Tibial nerve (tissue), 4 donors: ENCODE results near the gene GLRA1. TPM values are rescaled to one million over a fixed set of nuclear protein-coding genes. Genes with fewer than 3 reads are reported as not detected.

ENCODE experiments used
- DNase-seq, 2 donors: peaks; one replicate each; pipeline ENCODE4 v3.0.0-alpha.2; 2019; ENCODE audit warnings: low spot score in 2 of 2
- H3K27ac ChIP-seq, 4 donors: fragments of 200-600 bp; sonication (generic) in 3 of 4; one replicate each; pipeline ENCODE4 v1.5.1; 2017 to 2019; ENCODE audit warnings: mild to moderate bottlenecking in 1 of 4
- H3K27me3 ChIP-seq, 2 donors: fragments of 200-600 bp; sonication (generic) in 1 of 2; one replicate each; pipeline versions ENCODE4 v1.5.1 to v1.6.0; 2017 to 2019
- H3K36me3 ChIP-seq, 3 donors: fragments of 200-600 bp; sonication (generic); one replicate each; pipeline ENCODE4 v1.5.1; 2018 to 2019
- H3K4me1 ChIP-seq, 4 donors: fragments of 200-600 bp; sonication (generic) in 3 of 4; one replicate each; pipeline ENCODE4 v1.5.1; 2017 to 2019
- H3K4me3 ChIP-seq, 4 donors: fragments of 200-600 bp; sonication (generic) in 3 of 4; one replicate each; pipeline ENCODE4 v1.5.1; 2017 to 2019; ENCODE audit warnings: mild to moderate bottlenecking in 1 of 4, moderate library complexity in 1 of 4
- H3K9me3 ChIP-seq, 4 donors: fragments of 200-600 bp; sonication (generic) in 3 of 4; one replicate each; pipeline ENCODE4 v1.5.1; 2017 to 2019
- EP300 ChIP-seq, 2 donors: sonication (generic); formaldehyde crosslinking; IDR thresholded peaks; one replicate each; pipeline ENCODE4 v1.6.1; 2017; ENCODE audit warnings: antibody characterized with exemption in 2 of 2, mild to moderate bottlenecking in 1 of 2
- POLR2A ChIP-seq, 2 donors: fragments of 450-650 bp; IDR thresholded peaks; one replicate each; pipeline ENCODE4 v1.6.1; 2017; ENCODE audit warnings: antibody characterized with exemption in 2 of 2, mild to moderate bottlenecking in 2 of 2, moderate library complexity in 2 of 2
- WGBS, 2 donors: methylation state at CpG; one replicate each; pipeline ENCODE4 v1.1.5; 2018; 5-methylcytosine and 5-hydroxymethylcytosine counted together
- total RNA-seq, 4 donors: library from RNA; depleted of rRNA; stranded (reverse); fragments of >200 nt; gene quantifications; one replicate each; pipeline ENCODE4 v1.1.0, GENCODE V29; 2016
- TF ChIP-seq, protein P1 (sequence below), 5 experiments: fragments of 200-600 bp in 3 of 5; fragments of 450-650 bp in 2 of 5; sonication (generic) in 3 of 5; IDR thresholded peaks; one replicate each; pipeline ENCODE4 v1.5.1; 2016 to 2019; ENCODE audit warnings: antibody characterized with exemption in 5 of 5, mild to moderate bottlenecking in 3 of 5, moderate library complexity in 2 of 5

GLRA1 gene
- total RNA-seq, 4 donors from 2014 or later = not detected

- Histone ChIP-seq H3K4me3 (no peak overlapping the region), H3K9me3 (no peaks in the 10 kb centered on the region), H3K27me3 (no peaks in the 10 kb centered on the region), H3K27ac (no peak overlapping the region), H3K4me1 (no peaks in the 10 kb centered on the region), H3K36me3 (no peaks in the 10 kb centered on the region)
- WGBS, 2 donors = 28 to 42% methylated on average over 2 of the region's 2 CpGs
- no peak for DNase-seq
- no peak for TF ChIP-seq EP300 (IDR thresholded peaks at IDR 0.05)
- TF ChIP-seq POLR2A (IDR thresholded peaks at IDR 0.05) = no peak
- TF ChIP-seq, protein P1, sequence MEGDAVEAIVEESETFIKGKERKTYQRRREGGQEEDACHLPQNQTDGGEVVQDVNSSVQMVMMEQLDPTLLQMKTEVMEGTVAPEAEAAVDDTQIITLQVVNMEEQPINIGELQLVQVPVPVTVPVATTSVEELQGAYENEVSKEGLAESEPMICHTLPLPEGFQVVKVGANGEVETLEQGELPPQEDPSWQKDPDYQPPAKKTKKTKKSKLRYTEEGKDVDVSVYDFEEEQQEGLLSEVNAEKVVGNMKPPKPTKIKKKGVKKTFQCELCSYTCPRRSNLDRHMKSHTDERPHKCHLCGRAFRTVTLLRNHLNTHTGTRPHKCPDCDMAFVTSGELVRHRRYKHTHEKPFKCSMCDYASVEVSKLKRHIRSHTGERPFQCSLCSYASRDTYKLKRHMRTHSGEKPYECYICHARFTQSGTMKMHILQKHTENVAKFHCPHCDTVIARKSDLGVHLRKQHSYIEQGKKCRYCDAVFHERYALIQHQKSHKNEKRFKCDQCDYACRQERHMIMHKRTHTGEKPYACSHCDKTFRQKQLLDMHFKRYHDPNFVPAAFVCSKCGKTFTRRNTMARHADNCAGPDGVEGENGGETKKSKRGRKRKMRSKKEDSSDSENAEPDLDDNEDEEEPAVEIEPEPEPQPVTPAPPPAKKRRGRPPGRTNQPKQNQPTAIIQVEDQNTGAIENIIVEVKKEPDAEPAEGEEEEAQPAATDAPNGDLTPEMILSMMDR (IDR thresholded peaks at IDR 0.05) = no peak
Observed at GRCh38 chr5:151881621-151882225, 42.9 kb downstream of the GLRA1 start.

- no peak overlapping the region for H3K27ac ChIP-seq
- H3K36me3 ChIP-seq = no peaks in the 10 kb centered on the region
- no peak overlapping the region for H3K4me3 ChIP-seq
- no peaks in the 10 kb centered on the region for H3K27me3 ChIP-seq
- H3K4me1 ChIP-seq = no peaks in the 10 kb centered on the region
- DNase-seq = no peak
- TF ChIP-seq POLR2A (IDR thresholded peaks at IDR 0.05) = no peak
- TF ChIP-seq, protein P1 (IDR thresholded peaks at IDR 0.05) = no peak
- TF ChIP-seq EP300 (IDR thresholded peaks at IDR 0.05) = no peak
- no peaks in the 10 kb centered on the region for H3K9me3 ChIP-seq
Observed at GRCh38 chr5:151880324-151880723, 44.3 kb downstream of the GLRA1 start.

DNA sequence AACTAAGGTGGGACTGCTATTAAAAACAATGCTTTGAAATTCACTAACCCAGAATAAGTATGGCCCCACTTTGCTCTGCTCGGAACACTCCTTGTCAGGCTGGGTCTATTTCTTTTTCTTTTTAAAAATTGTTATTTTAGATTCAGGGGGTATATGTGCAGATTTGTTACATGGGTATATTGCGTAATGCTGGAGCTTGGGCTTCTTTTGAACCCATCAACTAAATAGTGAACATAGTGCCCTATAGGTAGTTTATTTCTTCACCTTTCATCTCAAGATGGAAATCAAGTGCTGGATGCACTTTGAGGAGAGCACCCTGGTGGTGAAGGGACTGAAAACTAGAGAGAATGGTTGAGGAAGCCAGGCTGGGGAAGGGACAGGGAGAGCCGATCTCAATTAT is 51.0 kb downstream of the GLRA1 start:
- no peaks in the 10 kb centered on the region for H3K9me3 ChIP-seq
- WGBS, 2 donors = 95% methylated on average over 3 of the region's 3 CpGs

GRCh38 chr5:151872701-151873100 is 52.0 kb downstream of the GLRA1 start:
- no peaks in the 10 kb centered on the region for H3K36me3 ChIP-seq
- TF ChIP-seq POLR2A (IDR thresholded peaks at IDR 0.05) (no peak), EP300 (IDR thresholded peaks at IDR 0.05) (no peak)
- TF ChIP-seq, protein P1 (IDR thresholded peaks at IDR 0.05) = no peak
- H3K4me3 ChIP-seq = no peak overlapping the region
- DNase-seq = no peak
- no peaks in the 10 kb centered on the region for H3K9me3 ChIP-seq
- WGBS, 2 donors = 92 to 93% methylated on average over 3 of the region's 3 CpGs
- H3K27me3 ChIP-seq = no peaks in the 10 kb centered on the region
- H3K4me1 ChIP-seq = no peaks in the 10 kb centered on the region
- no peak overlapping the region for H3K27ac ChIP-seq

More for the DNA sequence above, 51.0 kb downstream of the GLRA1 start:
- Histone ChIP-seq H3K27me3 (no peaks in the 10 kb centered on the region), H3K36me3 (no peaks in the 10 kb centered on the region), H3K4me1 (no peaks in the 10 kb centered on the region), H3K27ac (no peak overlapping the region), H3K4me3 (no peak overlapping the region)
- TF ChIP-seq EP300 (IDR thresholded peaks at IDR 0.05) = no peak
- no peak for TF ChIP-seq POLR2A (IDR thresholded peaks at IDR 0.05)
- no peak for DNase-seq

DNA sequence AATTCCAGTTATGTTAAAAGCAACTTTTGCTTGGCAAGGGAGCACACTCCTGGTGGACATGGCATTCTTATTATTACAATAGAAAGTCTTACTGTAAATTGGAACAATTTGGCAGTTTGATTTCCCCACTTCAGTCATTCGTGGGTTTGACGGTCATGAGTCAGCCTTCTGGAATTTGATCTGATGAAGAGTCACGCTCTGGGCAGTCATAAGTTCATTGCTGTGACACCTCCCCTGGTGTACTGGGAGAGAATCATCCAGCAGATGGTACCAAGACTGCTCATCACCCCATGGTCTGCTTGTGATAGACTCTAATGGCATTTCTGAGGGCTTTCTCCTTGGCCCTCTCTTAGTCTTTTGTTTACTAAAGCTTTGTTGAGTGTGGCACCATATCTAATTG is 53.8 kb downstream of the GLRA1 start:
- no peaks in the 10 kb centered on the region for H3K4me1 ChIP-seq
- H3K27ac ChIP-seq = no peak overlapping the region
- H3K4me3 ChIP-seq = no peak overlapping the region
- DNase-seq = no peak
- TF ChIP-seq EP300 (IDR thresholded peaks at IDR 0.05) (no peak), POLR2A (IDR thresholded peaks at IDR 0.05) (no peak)
- TF ChIP-seq, protein P1 (IDR thresholded peaks at IDR 0.05) = no peak
- H3K9me3 ChIP-seq = no peaks in the 10 kb centered on the region
- 39 to 55% methylated on average over 3 of the region's 3 CpGs for WGBS, 2 donors
- no peaks in the 10 kb centered on the region for H3K36me3 ChIP-seq
- H3K27me3 ChIP-seq = no peaks in the 10 kb centered on the region

GRCh38 chr5:151870271-151870670 is 54.4 kb downstream of the GLRA1 start:
- H3K4me3 ChIP-seq = no peak overlapping the region
- no peak for DNase-seq
- 80 to 93% methylated on average over 2 of the region's 2 CpGs for WGBS, 2 donors
- no peaks in the 10 kb centered on the region for H3K27me3 ChIP-seq
- no peaks in the 10 kb centered on the region for H3K4me1 ChIP-seq
- H3K9me3 ChIP-seq = no peaks in the 10 kb centered on the region
- no peaks in the 10 kb centered on the region for H3K36me3 ChIP-seq
- H3K27ac ChIP-seq = no peak overlapping the region
- no peak for TF ChIP-seq EP300 (IDR thresholded peaks at IDR 0.05)
- TF ChIP-seq, protein P1 (IDR thresholded peaks at IDR 0.05) = no peak
- TF ChIP-seq POLR2A (IDR thresholded peaks at IDR 0.05) = no peak
